Activated naive CD4-positive, alpha-beta T cell treated with anti-CD3 and anti-CD28 coated beads for 36 hours (primary cell): ENCODE data around the gene CPOX. TPM values are rescaled to one million over a fixed set of nuclear protein-coding genes. Genes with fewer than 3 reads are reported as not detected.

Experiments
- CTCF ChIA-PET: fragments of 350-600 bp; sonication (Branson Sonifier 250); formaldehyde crosslinking; loops from one replicate; lab custom pipeline; 2021; ENCODE audit warnings: antibody characterized with exemption; lab: Charles Lee
- DNase-seq: peaks from one replicate; pipeline ENCODE4 v3.0.0-alpha.2; 2020
- H3K27ac Mint-ChIP-seq: one replicate; pipeline ENCODE4 v1.8.0; 2021; ENCODE audit warnings: mild to moderate bottlenecking, mixed read lengths
- H3K27me3 Mint-ChIP-seq: one replicate; pipeline ENCODE4 v1.8.0; 2021; ENCODE audit warnings: low read depth, mixed read lengths
- H3K36me3 Mint-ChIP-seq: one replicate; pipeline ENCODE4 v1.8.0; 2021; ENCODE audit warnings: low read depth, mixed read lengths
- H3K4me1 Mint-ChIP-seq: one replicate; pipeline ENCODE4 v1.8.0; 2021; ENCODE audit warnings: low read depth, mixed read lengths
- H3K4me3 Mint-ChIP-seq: one replicate; pipeline ENCODE4 v1.8.0; 2021; ENCODE audit warnings: mild to moderate bottlenecking, moderate library complexity, mixed read lengths
- H3K9me3 Mint-ChIP-seq: one replicate; pipeline ENCODE4 v1.8.0; 2021; ENCODE audit warnings: mixed read lengths
- intact Hi-C: fragments of 100-400 bp; cut with micrococcal nuclease; formaldehyde crosslinking; loops from one replicate; pipeline ENCODE4 v1.15.1; 2023
- total RNA-seq, 2 experiments: library from RNA; stranded (reverse); gene quantifications; one replicate each; pipeline ENCODE4 v1.2.3, GENCODE V29; 2021

The CPOX gene
- total RNA-seq, 2 experiments from 2014 or later = 22.0 to 22.3 TPM

DNA sequence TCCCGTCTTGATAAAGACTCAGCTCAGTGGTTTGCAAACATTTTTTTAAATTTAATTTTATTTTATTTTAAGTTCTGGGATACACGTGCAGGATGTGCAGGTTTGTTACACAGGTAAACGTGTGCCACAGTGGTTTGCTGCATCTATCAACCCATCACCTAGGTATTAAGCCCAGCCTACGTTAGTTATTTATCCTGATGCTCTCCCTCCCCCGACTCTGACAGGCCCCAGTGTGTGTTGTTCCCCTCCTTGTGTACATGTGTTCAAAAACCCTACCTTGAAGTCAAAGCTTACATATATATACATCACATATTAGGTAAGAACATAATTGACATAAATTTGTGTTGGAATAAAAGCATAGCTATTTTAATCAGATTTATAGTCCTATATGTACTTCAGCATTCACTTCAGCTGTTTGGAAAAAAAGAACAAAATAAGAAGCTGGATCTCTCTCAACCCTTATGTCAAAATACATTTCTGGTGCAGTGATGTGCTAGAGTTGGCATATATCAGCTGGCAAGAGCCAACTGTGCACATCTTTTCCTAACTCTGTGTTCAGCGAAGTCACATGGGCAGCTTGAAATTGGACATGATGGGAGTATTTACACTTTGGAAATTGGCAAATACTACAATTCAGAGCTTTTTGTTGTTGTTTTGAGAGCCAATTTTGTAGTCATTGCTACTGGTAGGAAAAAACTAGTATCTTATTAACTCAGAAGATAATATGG is 35.1 kb downstream of the CPOX start:
- CTCF ChIA-PET = interaction anchor here (0.7 to 1.6 kb wide), 6 partner anchors 10 to 39 kb away, joined by 3 to 7 read pairs (median 3); no protein-coding TSS in a partner anchor
- DNase-seq = no peak
- Mint-ChIP-seq H3K4me1 (peaks cover 74% of the 10 kb centered on the region), H3K4me3 (no peak overlapping the region), H3K9me3 (peaks cover 4% of the 10 kb centered on the region), H3K27me3 (peaks cover 5% of the 10 kb centered on the region), H3K27ac (no peak overlapping the region), H3K36me3 (no peaks in the 10 kb centered on the region)
- intact Hi-C loops = loop anchor here (5.0 kb wide), 2 partner anchors 586 to 1844 kb away; partner anchors contain the start of genes LNP1, RIOX2 and TOMM70

- Mint-ChIP-seq H3K27ac (peak overlapping the region; percentile 83), H3K27me3 (peaks cover 5% of the 10 kb centered on the region), H3K36me3 (no peaks in the 10 kb centered on the region), H3K9me3 (peaks cover 4% of the 10 kb centered on the region), H3K4me1 (peaks cover 75% of the 10 kb centered on the region), H3K4me3 (peak overlapping the region; percentile 4)
- intact Hi-C loops = loop anchor here (1.0 to 5.0 kb wide), 5 partner anchors 8 to 1845 kb away; partner anchors contain the start of genes LNP1, RIOX2 and TOMM70
- CTCF ChIA-PET = interaction anchor here (0.6 to 1.6 kb wide), 7 partner anchors 9 to 600 kb away, joined by 3 to 7 read pairs (median 3); no protein-coding TSS in a partner anchor
- peak; percentile 73 for DNase-seq
Measured at GRCh38 chr3:98557324-98558010, 35.9 kb downstream of the CPOX start.

GRCh38 chr3:98556164-98557130 is 37.0 kb downstream of the CPOX start:
- peaks cover 5% of the 10 kb centered on the region for H3K27me3 Mint-ChIP-seq
- CTCF ChIA-PET = interaction anchor here (0.6 to 2.7 kb wide), 6 partner anchors 9 to 599 kb away, joined by 3 to 8 read pairs (median 4); partner anchors contain the start of gene CLDND1
- H3K27ac Mint-ChIP-seq = peak overlapping the region; percentile 83
- peak; percentile 87 for DNase-seq
- intact Hi-C loops = loop anchor here (1.0 to 5.0 kb wide), 9 partner anchors 9 to 1846 kb away; partner anchors contain the start of genes CLDND1, CPOX, LNP1 and RIOX2
- H3K36me3 Mint-ChIP-seq = no peaks in the 10 kb centered on the region
- H3K4me3 Mint-ChIP-seq = peak overlapping the region; percentile 30
- peaks cover 76% of the 10 kb centered on the region for H3K4me1 Mint-ChIP-seq
- peaks cover 4% of the 10 kb centered on the region for H3K9me3 Mint-ChIP-seq

DNA sequence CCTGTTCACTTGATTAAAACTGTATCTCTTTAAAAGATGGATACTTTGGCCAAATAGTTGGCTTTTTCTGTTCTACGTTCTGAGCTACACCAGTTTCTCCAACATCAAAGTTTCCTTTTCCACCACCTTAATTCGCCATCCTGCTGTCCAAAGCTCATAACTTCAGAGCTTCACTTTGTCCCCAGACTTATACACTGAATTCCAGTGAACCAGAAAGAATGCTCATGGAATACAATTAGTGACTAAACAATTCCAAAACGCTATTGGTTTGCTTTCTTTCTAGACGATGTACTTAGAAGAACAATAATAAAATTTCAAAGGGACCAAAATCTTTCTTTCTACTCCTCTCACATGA is 38.4 kb downstream of the CPOX start:
- H3K4me3 Mint-ChIP-seq = peak overlapping the region; percentile 22
- peaks cover 69% of the 10 kb centered on the region for H3K4me1 Mint-ChIP-seq
- intact Hi-C loops = loop anchor here (5.0 kb wide), 2 partner anchors 583 to 1847 kb away; partner anchors contain the start of genes LNP1, RIOX2 and TOMM70
- peaks cover 5% of the 10 kb centered on the region for H3K27me3 Mint-ChIP-seq
- CTCF ChIA-PET = interaction anchor here (2.0 to 2.7 kb wide), 2 partner anchors 17 to 32 kb away, joined by 4 to 8 read pairs; partner anchors contain the start of gene CLDND1
- H3K36me3 Mint-ChIP-seq = no peaks in the 10 kb centered on the region
- H3K9me3 Mint-ChIP-seq = peaks cover 3% of the 10 kb centered on the region
- peak overlapping the region; percentile 70 for H3K27ac Mint-ChIP-seq
- no peak for DNase-seq

GRCh38 chr3:98554580-98554979 is 38.8 kb downstream of the CPOX start:
- Mint-ChIP-seq H3K27ac (no peak overlapping the region), H3K27me3 (peaks cover 5% of the 10 kb centered on the region), H3K36me3 (no peaks in the 10 kb centered on the region), H3K4me1 (peaks cover 69% of the 10 kb centered on the region), H3K9me3 (no peaks in the 10 kb centered on the region), H3K4me3 (no peak overlapping the region)
- no peak for DNase-seq
- CTCF ChIA-PET = interaction anchor here (0.8 to 2.7 kb wide), 3 partner anchors 10 to 32 kb away, joined by 3 to 8 read pairs (median 4); partner anchors contain the start of gene CLDND1
- intact Hi-C loops = no loop called here

DNA sequence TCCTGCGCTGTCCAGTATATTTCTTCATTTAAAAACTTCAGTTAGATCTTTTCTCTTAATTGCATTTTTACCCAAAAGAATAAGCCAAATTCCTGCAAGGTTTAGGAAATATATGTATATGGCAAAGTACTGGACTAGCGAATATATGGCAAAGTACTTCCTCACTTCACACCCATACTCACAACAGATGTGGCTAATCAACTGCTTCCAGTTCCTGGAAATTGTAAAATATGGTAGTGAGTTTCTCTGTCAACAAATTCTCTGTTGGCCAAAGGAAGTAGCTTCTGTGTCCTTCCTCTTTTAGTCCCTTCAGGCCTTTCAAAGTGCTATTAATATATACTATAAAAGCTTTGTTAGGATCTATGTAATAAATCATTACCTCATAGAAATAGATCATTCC is 39.7 kb downstream of the CPOX start:
- Mint-ChIP-seq H3K27ac (no peak overlapping the region), H3K4me1 (peaks cover 64% of the 10 kb centered on the region), H3K9me3 (no peaks in the 10 kb centered on the region), H3K4me3 (no peak overlapping the region), H3K36me3 (no peaks in the 10 kb centered on the region), H3K27me3 (peaks cover 5% of the 10 kb centered on the region)
- intact Hi-C loops = no loop called here
- CTCF ChIA-PET = interaction anchor here (0.8 to 2.0 kb wide), 2 partner anchors 11 to 19 kb away, joined by 3 to 4 read pairs; no protein-coding TSS in a partner anchor
- no peak for DNase-seq

DNA sequence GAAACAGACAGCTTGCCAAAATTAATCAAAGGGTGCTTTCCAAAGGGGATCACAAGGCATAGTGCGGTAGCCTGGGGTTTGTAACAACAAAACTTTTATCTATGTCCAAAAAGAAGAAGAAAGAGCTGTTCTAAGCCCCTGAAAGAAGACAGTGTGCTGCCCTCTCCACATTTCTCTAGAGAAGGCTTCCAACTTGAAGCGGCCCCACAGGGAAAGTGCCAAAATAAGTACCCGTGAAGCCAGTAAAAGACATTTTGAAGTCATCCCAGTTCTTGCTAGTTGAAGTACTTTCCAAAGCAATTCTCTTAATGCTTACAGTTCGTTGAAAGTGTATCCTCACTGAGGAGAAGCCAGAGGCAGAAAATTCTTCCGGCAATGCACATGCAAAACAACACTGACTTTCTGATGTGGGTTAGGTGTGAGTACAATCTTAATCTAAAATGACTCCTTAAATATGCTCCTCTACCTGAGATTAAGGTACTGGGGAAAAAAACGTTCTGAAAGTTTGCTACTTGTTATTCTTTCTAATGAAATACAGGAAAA is 40.3 kb downstream of the CPOX start:
- peaks cover 5% of the 10 kb centered on the region for H3K27me3 Mint-ChIP-seq
- intact Hi-C loops = no loop called here
- DNase-seq = no peak
- H3K9me3 Mint-ChIP-seq = no peaks in the 10 kb centered on the region
- no peaks in the 10 kb centered on the region for H3K36me3 Mint-ChIP-seq
- peak overlapping the region; percentile 30 for H3K27ac Mint-ChIP-seq
- CTCF ChIA-PET = interaction anchor here (0.6 kb wide), 1 partner anchor 21 kb away, joined by 5 read pairs; no protein-coding TSS in a partner anchor
- H3K4me1 Mint-ChIP-seq = peaks cover 57% of the 10 kb centered on the region
- no peak overlapping the region for H3K4me3 Mint-ChIP-seq

DNA sequence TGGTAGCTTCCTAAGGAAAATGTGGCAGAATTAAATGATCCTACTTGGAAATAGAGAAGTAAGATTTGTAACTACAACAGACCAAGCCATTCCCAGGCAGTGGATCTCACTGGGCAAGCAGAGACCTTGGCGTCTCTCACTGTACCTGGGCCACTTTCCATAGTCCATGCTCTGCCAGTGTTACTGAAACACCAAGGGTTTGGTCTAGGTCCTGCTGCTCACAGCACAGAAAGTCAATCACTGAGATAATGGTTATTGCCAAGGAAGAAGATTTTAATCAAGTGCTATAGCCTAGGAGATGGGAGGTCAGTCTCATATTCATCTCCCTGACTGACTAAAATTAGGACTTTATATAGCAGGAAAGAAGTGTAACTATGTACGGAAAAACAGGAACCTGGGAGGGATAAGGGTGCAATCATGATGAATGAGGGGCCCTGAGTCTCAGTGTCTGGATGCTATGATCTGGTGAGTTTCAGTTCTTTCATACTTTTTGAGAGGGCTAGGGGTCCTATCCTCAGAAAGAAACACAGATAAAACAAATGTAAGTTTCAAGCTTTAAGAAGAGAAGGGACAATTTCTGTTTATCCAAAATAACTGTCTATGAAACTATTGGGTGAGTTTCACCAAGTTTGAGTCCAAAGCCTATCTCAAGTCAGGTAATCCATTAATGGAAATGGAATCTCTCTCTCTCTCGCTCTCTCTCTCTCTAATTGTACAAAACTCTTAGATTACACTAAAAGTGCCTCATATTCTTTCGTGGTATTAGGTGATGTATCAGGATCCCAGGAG is 41.0 kb downstream of the CPOX start:
- Mint-ChIP-seq H3K4me3 (no peak overlapping the region), H3K27ac (peak overlapping the region; percentile 30), H3K36me3 (no peaks in the 10 kb centered on the region), H3K4me1 (peaks cover 52% of the 10 kb centered on the region), H3K27me3 (peaks cover 5% of the 10 kb centered on the region), H3K9me3 (no peaks in the 10 kb centered on the region)
- CTCF ChIA-PET = no interaction called here
- DNase-seq = no peak
- intact Hi-C loops = no loop called here

DNA sequence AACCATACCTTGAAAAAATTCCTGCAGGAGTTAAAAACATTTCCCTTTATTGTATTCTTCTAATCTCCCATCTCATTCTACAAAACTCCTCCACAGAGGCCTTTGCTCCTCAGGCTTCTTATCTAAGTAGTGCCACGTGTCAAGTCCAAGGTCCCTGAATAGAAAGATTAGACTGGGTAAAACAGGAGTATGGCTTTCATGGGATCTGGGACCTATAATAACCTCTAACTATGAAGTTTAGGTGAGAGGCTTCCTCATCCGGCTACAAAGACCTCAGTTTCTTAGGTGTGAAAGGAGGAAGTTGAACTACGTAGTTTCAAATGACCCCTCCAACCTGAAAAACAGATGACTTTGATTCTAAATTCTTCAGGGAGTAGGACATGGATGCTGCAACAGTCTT is 41.7 kb downstream of the CPOX start:
- H3K4me3 Mint-ChIP-seq = no peak overlapping the region
- H3K27ac Mint-ChIP-seq = no peak overlapping the region
- H3K4me1 Mint-ChIP-seq = peaks cover 45% of the 10 kb centered on the region
- H3K27me3 Mint-ChIP-seq = peaks cover 5% of the 10 kb centered on the region
- no peaks in the 10 kb centered on the region for H3K36me3 Mint-ChIP-seq
- intact Hi-C loops = no loop called here
- H3K9me3 Mint-ChIP-seq = no peaks in the 10 kb centered on the region
- no peak for DNase-seq
- CTCF ChIA-PET = no interaction called here

- CTCF ChIA-PET = interaction anchor here (1.4 kb wide), 1 partner anchor 23 kb away, joined by 4 read pairs; no protein-coding TSS in a partner anchor
- intact Hi-C loops = no loop called here
- DNase-seq = no peak
- no peak overlapping the region for H3K4me3 Mint-ChIP-seq
- no peaks in the 10 kb centered on the region for H3K9me3 Mint-ChIP-seq
- peaks cover 42% of the 10 kb centered on the region for H3K4me1 Mint-ChIP-seq
- no peaks in the 10 kb centered on the region for H3K36me3 Mint-ChIP-seq
- peaks cover 5% of the 10 kb centered on the region for H3K27me3 Mint-ChIP-seq
- H3K27ac Mint-ChIP-seq = no peak overlapping the region
Measured at GRCh38 chr3:98551236-98551635, 42.2 kb downstream of the CPOX start.
